Daoy (cell line): Measurements from ENCODE around the gene CAPN13. TPM values are rescaled to one million over a fixed set of nuclear protein-coding genes. Genes with fewer than 3 reads are reported as not detected.
"Not testable (repeated sequence)": the region's sequence is repeated elsewhere in the genome, so short reads cannot be mapped to it uniquely, and the experiment has no call there.

Experiments
- DNase-seq: peaks from one replicate; pipeline ENCODE4 v3.0.0-alpha.2; 2015; ENCODE audit warnings: low read depth
- total RNA-seq: library from RNA; depleted of rRNA; stranded (reverse); fragments of >200 nt; shearing (Covaris generic); gene quantifications from 2 replicates; pipeline ENCODE4 v1.2.3, GENCODE V29; 2014

Gene CAPN13
- total RNA-seq, 1 experiment from 2014 or later = not detected

GRCh38 chr2:30705711-30706533 lies 101.3 kb downstream of the CAPN13 start:
- DNase-seq = no peak

GRCh38 chr2:30705056-30705455 lies 102.2 kb downstream of the CAPN13 start:
- no peak for DNase-seq

- DNase-seq = no peak
These were observed 102.8 kb downstream of the CAPN13 start for GRCh38 chr2:30704309-30705020.

GRCh38 chr2:30702694-30703093 lies 104.6 kb downstream of the CAPN13 start:
- DNase-seq = no peak

GRCh38 chr2:30701782-30702181 lies 105.5 kb downstream of the CAPN13 start:
- no peak for DNase-seq

GRCh38 chr2:30697242-30698103 lies 109.8 kb downstream of the CAPN13 start:
- not testable (repeated sequence) for DNase-seq

GRCh38 chr2:30695749-30696148 lies 111.5 kb downstream of the CAPN13 start:
- DNase-seq = no peak

- DNase-seq = no peak
These were observed 112.8 kb downstream of the CAPN13 start for GRCh38 chr2:30694286-30695055.

- no peak for DNase-seq
These were observed 113.4 kb downstream of the CAPN13 start for GRCh38 chr2:30693821-30694281.

GRCh38 chr2:30692829-30693275 lies 114.4 kb downstream of the CAPN13 start:
- DNase-seq = no peak

GRCh38 chr2:30691948-30692828 lies 115.1 kb downstream of the CAPN13 start:
- no peak for DNase-seq

- DNase-seq = no peak
These were observed 115.9 kb downstream of the CAPN13 start for GRCh38 chr2:30691091-30691947.

GRCh38 chr2:30690126-30690561 lies 117.1 kb downstream of the CAPN13 start:
- no peak for DNase-seq

GRCh38 chr2:30689496-30690125 lies 117.6 kb downstream of the CAPN13 start:
- no peak for DNase-seq

GRCh38 chr2:30688956-30689401 lies 118.3 kb downstream of the CAPN13 start:
- DNase-seq = no peak

- DNase-seq = no peak
These were observed 120.6 kb downstream of the CAPN13 start for GRCh38 chr2:30686669-30687068.

- no peak for DNase-seq
These were observed 121.2 kb downstream of the CAPN13 start for GRCh38 chr2:30686000-30686399.

- no peak for DNase-seq
These were observed 122.2 kb downstream of the CAPN13 start for GRCh38 chr2:30684996-30685395.

- no peak for DNase-seq
These were observed 122.7 kb downstream of the CAPN13 start for GRCh38 chr2:30684516-30684915.
